ENCODE data around the gene DOCK11. TPM values are rescaled to one million over a fixed set of nuclear protein-coding genes. Genes with fewer than 3 reads are reported as not detected.

DOCK11 gene
- total RNA-seq, 1 experiment from 2014 or later = 0.13 TPM

DNA sequence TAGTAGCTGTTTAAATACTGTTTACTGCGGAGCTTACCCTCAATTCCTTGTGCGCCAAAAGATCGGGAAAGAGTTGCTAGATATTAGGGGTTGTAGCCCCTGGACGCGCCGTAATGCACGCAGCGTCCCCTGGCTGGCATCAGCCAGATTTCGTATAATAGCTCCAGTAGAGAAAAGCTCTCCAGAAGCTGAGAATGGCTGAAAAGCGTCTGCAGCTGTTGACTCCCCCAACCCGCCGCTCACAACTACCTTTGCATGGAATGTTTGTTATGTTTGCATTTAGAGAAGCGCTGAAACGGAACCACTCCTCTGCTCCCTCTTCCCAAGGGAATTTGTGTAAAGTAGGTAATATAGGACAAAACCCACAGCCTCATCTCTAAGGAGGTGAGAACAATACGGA, 3.7 kb downstream of the DOCK11 start:
- no peak for DNase-seq (ENCODE audit: low spot score)

GRCh38 chrX:118502161-118502789, 6.7 kb downstream of the DOCK11 start:
- no peak for DNase-seq (ENCODE audit: low spot score)

GRCh38 chrX:118503260-118504041, 7.8 kb downstream of the DOCK11 start:
- DNase-seq (ENCODE audit: low spot score) = no peak

DNA sequence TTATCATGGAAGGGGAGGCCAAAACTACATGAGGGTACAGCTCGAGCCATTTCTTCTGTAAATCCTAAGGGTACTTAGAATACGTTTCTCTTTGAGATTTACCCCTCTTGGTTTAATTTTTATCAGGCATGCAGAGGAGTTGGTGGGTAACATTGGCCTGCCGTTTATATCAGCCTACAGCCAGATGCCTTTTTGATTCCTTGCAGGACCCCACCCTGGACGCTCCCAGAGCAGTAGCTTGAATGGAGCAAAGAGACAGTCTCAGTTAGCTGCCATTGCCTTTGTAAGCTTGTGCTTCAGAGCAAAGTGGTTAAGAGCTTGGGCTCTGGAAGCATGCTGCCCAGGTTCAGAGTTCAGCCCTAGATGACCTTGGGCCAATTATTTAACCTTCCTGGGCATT, 9.0 kb downstream of the DOCK11 start:
- DNase-seq (ENCODE audit: low spot score) = no peak

GRCh38 chrX:118506805-118507480, 11.3 kb downstream of the DOCK11 start:
- DNase-seq (ENCODE audit: low spot score) = no peak

DNA sequence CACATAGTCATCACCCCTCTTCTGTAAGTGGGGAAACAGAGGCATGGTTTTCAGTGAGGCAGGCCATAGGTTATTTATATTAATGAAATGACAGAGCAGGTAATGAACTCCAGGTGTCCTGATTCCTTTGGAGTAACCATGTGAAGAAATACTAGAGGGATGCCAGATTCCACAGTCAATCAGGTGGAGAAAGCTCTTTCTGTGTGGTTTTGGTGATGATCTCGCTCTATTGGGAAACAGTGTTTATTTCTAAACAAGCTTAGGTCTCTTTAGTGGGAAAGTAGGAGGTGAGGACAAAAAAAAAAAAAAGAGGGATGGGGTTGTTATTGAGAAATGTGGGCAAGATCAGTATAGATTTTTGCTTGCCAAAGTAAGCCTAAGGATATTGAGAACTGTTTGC, 12.2 kb downstream of the DOCK11 start:
- no peak for DNase-seq (ENCODE audit: low spot score)

- no peak for DNase-seq (ENCODE audit: low spot score)
These were observed 12.6 kb downstream of the DOCK11 start for GRCh38 chrX:118508221-118508620.

DNA sequence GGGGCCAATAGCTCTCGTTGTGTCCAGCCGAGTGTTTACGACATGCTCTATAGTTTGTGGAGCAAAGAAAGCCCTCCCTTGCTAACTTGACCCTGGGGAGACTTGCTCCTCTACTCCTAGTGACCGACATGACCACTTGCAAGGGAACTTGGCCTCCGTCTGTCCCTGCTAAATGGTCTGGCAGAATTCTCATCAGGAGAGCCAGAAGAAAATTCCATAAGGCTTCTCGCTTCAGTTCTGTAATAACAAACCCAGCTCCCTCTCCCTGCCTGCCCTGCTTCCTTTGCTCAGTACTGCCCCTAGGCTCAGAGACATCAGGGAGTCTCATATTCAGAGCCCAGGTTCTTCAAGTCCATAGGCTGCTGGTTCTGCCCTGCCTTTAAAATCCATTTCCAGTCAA, 13.0 kb downstream of the DOCK11 start:
- DNase-seq (ENCODE audit: low spot score) = no peak

DNA sequence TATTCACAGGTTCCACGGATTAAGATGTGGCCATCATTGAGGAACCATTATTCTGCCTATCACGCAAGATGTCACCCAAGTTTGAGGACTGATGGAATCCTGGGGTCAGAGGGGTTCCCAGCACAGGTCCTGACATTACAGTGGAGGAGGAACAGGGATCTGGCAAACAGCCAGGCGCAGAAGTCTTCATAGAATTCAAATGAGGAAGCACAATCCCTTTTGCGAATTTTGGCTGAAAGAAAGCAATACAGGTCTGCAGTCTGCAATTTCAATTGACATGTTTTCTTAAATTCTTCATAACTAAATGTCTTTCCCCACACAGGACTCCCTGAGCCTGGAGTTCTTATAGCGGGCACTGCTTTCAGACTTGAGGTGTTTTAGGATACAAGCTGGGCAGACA, 14.5 kb downstream of the DOCK11 start:
- DNase-seq (ENCODE audit: low spot score) = no peak

- DNase-seq (ENCODE audit: low spot score) = no peak
These were observed 17.7 kb downstream of the DOCK11 start for GRCh38 chrX:118513120-118513898.

DNA sequence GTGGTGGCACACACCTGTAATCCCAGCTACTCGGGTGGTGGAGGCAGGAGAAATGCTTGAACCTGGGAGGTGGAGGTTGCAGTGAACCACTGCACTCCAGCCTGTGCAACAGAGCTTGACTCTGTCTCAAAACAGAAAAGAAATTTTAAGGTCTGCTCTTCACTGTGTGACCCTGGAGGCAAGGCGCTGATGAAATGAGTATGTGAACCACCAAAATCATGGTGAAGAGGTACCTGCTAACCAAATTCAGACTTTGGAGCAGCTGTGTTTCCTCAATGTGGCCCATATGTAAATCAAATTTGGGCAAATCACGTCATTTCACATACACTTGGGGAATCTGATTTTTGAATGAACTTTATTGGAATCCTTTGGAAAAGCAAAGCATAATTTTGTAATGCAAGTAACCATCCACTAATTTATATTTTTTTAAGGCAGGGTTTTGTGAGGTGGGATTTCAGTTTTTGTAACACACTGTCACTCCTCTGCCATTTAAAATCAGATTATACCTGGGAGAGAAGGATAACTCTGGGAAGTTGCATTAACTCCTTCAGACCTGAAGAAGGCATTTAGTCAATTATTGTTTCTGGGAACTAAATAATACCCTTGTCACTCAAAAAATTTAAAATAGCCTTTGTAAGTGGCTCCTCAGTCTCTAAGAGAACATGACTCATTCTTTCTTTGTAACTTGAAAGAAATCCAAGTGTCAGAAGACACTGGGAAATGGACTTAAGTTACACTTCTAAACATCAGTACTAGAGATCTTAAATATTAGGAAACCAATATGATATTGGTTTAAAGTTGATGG, 24.0 kb downstream of the DOCK11 start:
- no peak for DNase-seq (ENCODE audit: low spot score)

DNA sequence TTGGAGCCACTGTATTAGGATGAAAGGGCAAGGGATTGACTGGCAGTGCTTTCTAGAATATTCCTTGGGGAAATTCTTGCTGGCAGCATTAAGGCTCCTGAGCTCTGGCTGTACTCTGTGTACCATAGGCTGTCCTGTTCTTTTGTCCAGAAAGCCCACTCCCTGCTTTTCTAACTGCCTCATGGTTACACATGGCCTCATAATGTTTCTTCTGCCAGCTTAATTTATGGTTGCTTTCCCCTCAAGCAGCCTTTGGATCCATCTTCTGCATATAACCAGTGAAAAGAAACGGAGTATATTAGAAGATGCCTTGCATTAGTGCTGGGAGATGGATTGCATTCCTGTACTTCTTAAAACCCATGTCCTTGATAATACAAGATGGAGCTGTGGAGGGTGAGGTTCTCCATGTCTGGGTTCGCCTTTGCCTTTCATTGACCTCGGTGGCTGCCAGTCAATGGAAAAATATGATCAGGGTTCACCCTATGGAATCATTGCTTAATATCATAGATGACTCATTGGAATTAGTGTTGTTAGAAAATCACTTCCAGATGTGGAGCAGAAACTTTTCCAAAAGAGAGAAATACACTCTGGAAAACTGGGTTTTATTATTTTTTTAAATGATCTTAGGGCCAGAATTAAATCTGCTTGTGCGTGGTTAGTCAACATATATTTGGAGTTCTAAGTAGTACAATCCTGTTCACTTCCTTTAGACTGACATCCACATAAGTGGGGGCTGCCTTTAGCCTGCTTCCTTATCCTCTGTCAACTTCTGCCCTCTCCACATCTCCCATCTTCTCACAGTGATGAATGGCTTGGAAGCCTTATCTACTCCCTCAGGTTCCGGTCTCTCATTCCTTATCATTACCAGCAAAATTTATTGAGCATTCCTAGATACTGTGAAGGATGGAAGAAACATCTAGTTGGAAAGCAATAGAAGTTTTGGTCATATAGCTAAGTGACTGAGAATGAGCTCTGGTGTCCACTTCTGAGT, 24.9 kb downstream of the DOCK11 start:
- no peak for DNase-seq (ENCODE audit: low spot score)

- no peak for DNase-seq (ENCODE audit: low spot score)
These were observed 25.8 kb downstream of the DOCK11 start for GRCh38 chrX:118521435-118521834.

- DNase-seq (ENCODE audit: low spot score) = no peak
These were observed 26.8 kb downstream of the DOCK11 start for GRCh38 chrX:118522230-118522926.

DNA sequence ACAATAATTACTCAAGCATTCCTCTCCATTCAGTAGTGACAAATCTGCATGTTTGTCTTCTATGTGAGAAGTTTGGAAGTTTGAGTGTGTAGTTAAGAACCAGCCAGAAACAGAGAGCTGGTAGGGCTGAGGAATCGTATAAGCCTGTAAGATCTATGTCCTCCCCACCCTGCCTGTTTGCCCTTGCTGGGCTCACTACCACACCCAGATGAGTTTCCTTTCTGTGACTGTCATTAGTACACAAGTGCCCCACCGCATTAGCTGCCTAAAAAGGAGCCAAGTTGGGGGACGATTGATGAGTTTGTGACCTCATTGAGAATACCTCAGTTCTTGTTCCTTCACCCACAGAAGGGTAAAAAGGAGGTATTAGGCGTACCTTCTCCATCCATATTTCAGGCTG, 28.3 kb downstream of the DOCK11 start:
- DNase-seq (ENCODE audit: low spot score) = no peak

DNA sequence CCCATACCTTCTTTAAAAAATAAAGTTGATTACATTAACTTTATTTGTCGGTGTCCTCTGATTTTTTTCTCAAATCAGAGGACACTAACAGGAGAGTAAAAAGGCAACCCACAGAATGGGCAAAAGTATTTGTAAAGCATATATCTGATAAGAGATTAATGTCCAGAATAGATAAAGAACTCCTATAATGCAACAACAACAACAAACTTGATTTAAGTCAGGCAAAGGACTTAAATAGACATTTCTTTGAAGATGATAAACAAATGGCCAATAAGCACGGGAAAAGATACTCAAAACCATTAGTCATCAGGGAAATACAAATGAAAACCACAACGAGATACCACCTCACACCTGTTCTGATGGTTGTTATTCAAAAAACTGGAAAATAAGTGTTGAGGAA, 28.7 kb downstream of the DOCK11 start:
- no peak for DNase-seq (ENCODE audit: low spot score)

DNA sequence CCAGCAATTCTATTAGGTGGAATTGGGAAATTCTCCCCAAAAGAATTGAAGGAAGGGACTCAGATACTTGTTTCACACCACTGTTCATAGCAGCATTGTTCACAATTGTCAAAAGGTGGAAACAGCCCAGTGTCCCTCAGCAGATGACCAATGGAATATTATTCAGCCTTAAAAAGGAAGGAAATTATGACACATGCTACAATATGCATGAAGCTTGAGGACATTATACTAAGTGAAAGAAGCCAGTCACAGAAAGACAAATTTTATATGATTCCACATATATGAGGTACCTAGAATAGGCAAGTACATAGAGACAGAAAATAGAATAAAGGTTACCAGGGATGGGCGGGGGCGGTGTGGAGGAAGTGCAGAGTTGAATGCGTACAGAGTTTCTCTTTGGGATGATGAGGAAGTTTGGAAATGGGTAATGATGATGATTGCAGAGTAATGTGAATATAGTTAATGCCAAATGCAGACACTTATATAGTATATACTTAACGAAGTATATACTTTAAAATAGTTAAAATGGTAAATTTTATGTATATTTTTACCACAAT, 29.6 kb downstream of the DOCK11 start:
- no peak for DNase-seq (ENCODE audit: low spot score)

- DNase-seq (ENCODE audit: low spot score) = no peak
These were observed 30.5 kb downstream of the DOCK11 start for GRCh38 chrX:118526149-118526548.

Measured in HT-29 (cell line).